ENCODE data around the gene DCLK3. TPM values are rescaled to one million over a fixed set of nuclear protein-coding genes. Genes with fewer than 3 reads are reported as not detected.
A peak's percentile ranks its signal among the peaks of the same experiment; 100 is the strongest.

DCLK3 gene
- total RNA-seq, 1 donor, result not detected

- DNase-seq (ENCODE audit: low read depth in 2 of 3, low spot score in 2 of 3), result no peak
These were observed 7.6 kb upstream of the DCLK3 start for GRCh38 chr3:36771931-36772330.

GRCh38 chr3:36769926-36770325, 5.6 kb upstream of the DCLK3 start:
- no peak for DNase-seq (ENCODE audit: low read depth in 2 of 3, low spot score in 2 of 3)

GRCh38 chr3:36765104-36765503, 751 bp upstream of the DCLK3 start:
- no peak for DNase-seq (ENCODE audit: low read depth in 2 of 3, low spot score in 2 of 3)

- DNase-seq (ENCODE audit: low read depth in 2 of 3, low spot score in 2 of 3), result no peak
These were observed 318 bp upstream of the DCLK3 start for GRCh38 chr3:36764704-36765038.

- no peak for DNase-seq (ENCODE audit: low read depth in 2 of 3, low spot score in 2 of 3)
These were observed 1.2 kb downstream of the DCLK3 start for GRCh38 chr3:36762918-36763849.

- no peak for DNase-seq (ENCODE audit: low read depth in 2 of 3, low spot score in 2 of 3)
These were observed 2.6 kb downstream of the DCLK3 start for GRCh38 chr3:36761779-36762178.

GRCh38 chr3:36756269-36756668, 8.1 kb downstream of the DCLK3 start:
- DNase-seq (ENCODE audit: low read depth in 2 of 3, low spot score in 2 of 3), result no peak

GRCh38 chr3:36751326-36751725, 13.0 kb downstream of the DCLK3 start:
- DNase-seq (ENCODE audit: low read depth in 2 of 3, low spot score in 2 of 3), result no peak

GRCh38 chr3:36750737-36751136, 13.6 kb downstream of the DCLK3 start:
- DNase-seq (ENCODE audit: low read depth in 2 of 3, low spot score in 2 of 3), result no peak

GRCh38 chr3:36744763-36745162, 19.6 kb downstream of the DCLK3 start:
- DNase-seq (ENCODE audit: low read depth in 2 of 3, low spot score in 2 of 3), result no peak

GRCh38 chr3:36743826-36744225, 20.5 kb downstream of the DCLK3 start:
- DNase-seq (ENCODE audit: low read depth in 2 of 3, low spot score in 2 of 3), result no peak

GRCh38 chr3:36741285-36741684, 23.1 kb downstream of the DCLK3 start:
- DNase-seq (ENCODE audit: low read depth in 2 of 3, low spot score in 2 of 3), result no peak

GRCh38 chr3:36740787-36741186, 23.6 kb downstream of the DCLK3 start:
- DNase-seq (ENCODE audit: low read depth in 2 of 3, low spot score in 2 of 3), result no peak

GRCh38 chr3:36738702-36739101, 25.7 kb downstream of the DCLK3 start:
- no peak for DNase-seq (ENCODE audit: low read depth in 2 of 3, low spot score in 2 of 3)

GRCh38 chr3:36736301-36736700, 28.1 kb downstream of the DCLK3 start:
- DNase-seq (ENCODE audit: low read depth in 2 of 3, low spot score in 2 of 3), result no peak

- DNase-seq (ENCODE audit: low read depth in 2 of 3, low spot score in 2 of 3), result no peak
These were observed 29.6 kb downstream of the DCLK3 start for GRCh38 chr3:36734742-36735141.

GRCh38 chr3:36733723-36734122, 30.6 kb downstream of the DCLK3 start:
- DNase-seq (ENCODE audit: low read depth in 2 of 3, low spot score in 2 of 3), result no peak

GRCh38 chr3:36733162-36733696, 31.1 kb downstream of the DCLK3 start:
- DNase-seq (ENCODE audit: low read depth in 2 of 3, low spot score in 2 of 3), result no peak

GRCh38 chr3:36730966-36731365, 33.4 kb downstream of the DCLK3 start:
- no peak for DNase-seq (ENCODE audit: low read depth in 2 of 3, low spot score in 2 of 3)

GRCh38 chr3:36729204-36730056, 34.9 kb downstream of the DCLK3 start:
- DNase-seq (ENCODE audit: low read depth in 2 of 3, low spot score in 2 of 3), result peak in 2 of 3 donors; percentile 30 to 74

- no peak for DNase-seq (ENCODE audit: low read depth in 2 of 3, low spot score in 2 of 3)
These were observed 49.8 kb downstream of the DCLK3 start for GRCh38 chr3:36714343-36715086.

Measured in hematopoietic multipotent progenitor cell (in vitro differentiated cells).